Regular cardiac myocyte (primary cell): ENCODE measurements around the gene ACTL6A. TPM values are rescaled to one million over a fixed set of nuclear protein-coding genes. Genes with fewer than 3 reads are reported as not detected.

Experiments
- total RNA-seq: library from RNA; depleted of rRNA; stranded (reverse); fragments of >200 nt; gene quantifications from 2 replicates; pipeline ENCODE4 v1.2.3, GENCODE V29; 2014

The ACTL6A gene
- total RNA-seq, result 53.3 and 95.5 TPM in 2 replicates

DNA sequence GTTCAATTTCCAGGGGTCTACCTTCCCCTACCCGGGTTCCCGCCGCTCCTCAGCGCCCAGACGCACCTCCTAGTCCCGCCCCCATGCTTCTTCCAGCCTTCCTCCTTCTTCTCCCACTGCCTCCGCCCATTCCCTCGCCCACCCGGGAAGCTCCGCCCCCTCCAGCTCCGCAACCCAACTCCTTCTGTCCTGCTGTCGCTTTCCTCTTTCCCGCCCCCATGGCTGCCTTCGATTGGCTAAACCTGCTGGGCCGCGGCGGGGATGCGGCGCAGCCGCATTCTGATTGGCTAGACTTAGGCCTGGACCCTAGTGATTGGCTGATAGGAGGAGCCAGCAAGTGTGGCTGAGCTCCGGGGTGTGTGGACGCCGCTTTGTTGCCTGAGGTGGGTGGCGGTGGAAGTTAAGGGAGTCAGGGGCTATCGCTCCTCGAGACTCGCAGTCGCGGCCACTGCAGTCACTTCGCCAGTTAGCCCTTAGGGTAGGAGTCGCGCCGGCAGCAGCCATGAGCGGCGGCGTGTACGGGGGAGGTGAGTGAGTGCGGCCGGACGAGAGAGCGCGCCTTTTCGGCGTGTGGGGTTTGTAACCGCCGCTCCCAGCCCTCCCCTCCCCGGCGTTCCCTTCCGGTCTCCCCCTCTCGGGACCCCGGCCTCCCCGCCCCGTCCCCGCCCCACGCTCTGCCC lies at the start of gene ACTL6A:
Gene ACTL6A, plus strand, starts transcription at position 336 of the 680 bp plus-strand sequence. Its CDS starts 167 bp downstream, at position 503.

DNA sequence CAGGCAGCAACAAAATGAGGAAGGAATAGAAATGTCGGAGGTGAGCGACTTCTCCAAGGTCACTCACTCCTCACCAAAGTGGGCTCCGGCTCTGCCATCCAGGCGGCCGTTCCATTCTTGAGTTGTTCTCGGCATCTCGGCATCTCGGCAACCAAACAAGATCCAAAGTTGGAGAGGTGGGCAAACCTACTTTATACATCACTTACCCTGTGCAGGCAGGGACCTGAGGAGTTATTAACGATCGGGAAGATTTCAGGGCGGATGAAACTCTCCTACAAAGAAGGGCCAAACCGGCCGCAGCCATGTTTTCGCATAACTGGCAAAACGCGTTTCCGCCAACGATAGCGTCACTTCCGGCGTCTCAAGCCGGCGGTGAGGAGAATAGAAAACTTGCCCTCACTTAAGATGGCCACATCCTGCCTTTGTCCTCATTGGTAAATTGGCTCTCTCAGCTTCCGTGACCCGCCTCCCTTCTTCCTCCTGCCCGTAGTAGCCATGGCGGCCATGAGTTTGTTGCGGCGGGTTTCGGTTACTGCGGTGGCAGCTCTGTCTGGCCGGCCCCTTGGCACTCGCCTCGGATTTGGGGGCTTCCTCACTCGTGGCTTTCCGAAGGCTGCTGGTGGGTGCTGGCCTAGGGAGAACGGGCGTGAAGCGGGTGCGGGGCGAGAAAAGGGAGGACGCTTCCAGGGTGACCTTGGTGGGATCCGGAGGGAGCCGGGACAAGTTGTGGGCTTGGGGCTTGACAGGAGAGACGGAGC lies 41.8 kb downstream of the ACTL6A start, which contains the start of the genes MRPL47 and NDUFB5:
Gene MRPL47, minus strand, starts transcription at position 318 of the 758 bp plus-strand sequence. Its CDS starts 14 bp downstream, at position 304.
Gene NDUFB5, plus strand, starts transcription at position 474 of the 758 bp plus-strand sequence. Its CDS starts 22 bp downstream, at position 496.

Other genes with a start within 250 kb of the ACTL6A start
- gene ZNF639, start 239.9 kb upstream of the ACTL6A start, total RNA-seq, result 36.6 and 42.4 TPM in 2 replicates
- 48.2 and 54.1 TPM in 2 replicates for gene MFN1, start 215.2 kb upstream of the ACTL6A start, total RNA-seq
- gene GNB4, start 111.5 kb upstream of the ACTL6A start, total RNA-seq, result 78.4 and 104 TPM in 2 replicates
- 25.4 and 47.4 TPM in 2 replicates for gene MRPL47, start 41.7 kb downstream of the ACTL6A start, total RNA-seq
- gene NDUFB5, start 41.9 kb downstream of the ACTL6A start, total RNA-seq, result 109 and 140 TPM in 2 replicates
- 6.8 and 17.4 TPM in 2 replicates for gene USP13, start 90.1 kb downstream of the ACTL6A start, total RNA-seq